ENCODE measurements around the gene NUP85.

GRCh38 chr17:75182319-75182568 lies 23.2 kb upstream of the NUP85 start:
- TF ChIP-seq TAF1 (IDR thresholded peaks at IDR 0.05; ENCODE audit: borderline replicate concordance, insufficient read depth, low read length): no peak
- TF ChIP-seq POLR2AphosphoS5 (IDR thresholded peaks at IDR 0.05; ENCODE audit: low read depth, low read length): no peak
- no peak for TF ChIP-seq REST (IDR thresholded peaks at IDR 0.05; ENCODE audit: insufficient read depth in 1 of 2, low read depth in 2 of 2, low read length in 2 of 2)
- TF ChIP-seq SIN3A (IDR thresholded peaks at IDR 0.05; ENCODE audit: borderline replicate concordance, insufficient read depth, low read length): no peak
- TF ChIP-seq FOXP2 (optimal IDR thresholded peaks at IDR 0.05; ENCODE audit: borderline replicate concordance, extremely low read depth, extremely low read length, insufficient read depth): peak; percentile 35
